HG02798 (cell line): ENCODE results near the gene ANGPTL5.
"Not testable (repeated sequence)": the region's sequence is repeated elsewhere in the genome, so short reads cannot be mapped to it uniquely, and the experiment has no call there.

Experiments
- ATAC-seq: cut with Tn5 transposase; IDR thresholded peaks from one replicate; pipeline ENCODE4 v1.9.1; 2021; ENCODE audit warnings: mild to moderate bottlenecking; ENCODE audit not compliant: unreplicated experiment, poor library complexity

Gene ANGPTL5

GRCh38 chr11:101916422-101916821, at the start of gene ANGPTL5:
TSS of gene ANGPTL5 (minus strand) at chr11:101916522. CDS start at chr11:101907909, 8,613 bp downstream.
- no peak for ATAC-seq

- ATAC-seq: not testable (repeated sequence)
These were observed 47.9 kb upstream of the ANGPTL5 start for GRCh38 chr11:101964200-101964599.

GRCh38 chr11:101960231-101960630, 43.9 kb upstream of the ANGPTL5 start:
- no peak for ATAC-seq

- no peak for ATAC-seq
These were observed 39.4 kb upstream of the ANGPTL5 start for GRCh38 chr11:101955701-101956100.

- ATAC-seq: no peak
These were observed 39.0 kb upstream of the ANGPTL5 start for GRCh38 chr11:101955278-101955677.

GRCh38 chr11:101949680-101950220, 33.4 kb upstream of the ANGPTL5 start:
- no peak for ATAC-seq

GRCh38 chr11:101945448-101945847, 29.1 kb upstream of the ANGPTL5 start:
- ATAC-seq: no peak

- ATAC-seq: no peak
These were observed 28.6 kb upstream of the ANGPTL5 start for GRCh38 chr11:101944923-101945322.

- ATAC-seq: no peak
These were observed 24.7 kb upstream of the ANGPTL5 start for GRCh38 chr11:101940901-101941520.

GRCh38 chr11:101931692-101932091, 15.4 kb upstream of the ANGPTL5 start:
- no peak for ATAC-seq

- ATAC-seq: no peak
These were observed 13.1 kb upstream of the ANGPTL5 start for GRCh38 chr11:101929294-101929915.

GRCh38 chr11:101923554-101923953, 7.2 kb upstream of the ANGPTL5 start:
- ATAC-seq: no peak

- no peak for ATAC-seq
These were observed 4.7 kb upstream of the ANGPTL5 start for GRCh38 chr11:101920992-101921391.

- ATAC-seq: no peak
These were observed 904 bp upstream of the ANGPTL5 start for GRCh38 chr11:101917226-101917625.

GRCh38 chr11:101915791-101916291, 481 bp downstream of the ANGPTL5 start:
- peak; percentile 32 for ATAC-seq

GRCh38 chr11:101914738-101915426, 1.4 kb downstream of the ANGPTL5 start, which contains the start of gene CEP126:
TSS of gene CEP126 (plus strand) at chr11:101915010. CDS start at chr11:101915285, 275 bp downstream.
- ATAC-seq: peak; percentile 100

GRCh38 chr11:101914341-101914737, 2.0 kb downstream of the ANGPTL5 start:
- no peak for ATAC-seq

GRCh38 chr11:101913656-101914055, 2.7 kb downstream of the ANGPTL5 start:
- ATAC-seq: no peak

GRCh38 chr11:101912823-101913284, 3.5 kb downstream of the ANGPTL5 start:
- no peak for ATAC-seq

GRCh38 chr11:101909087-101909486, 7.2 kb downstream of the ANGPTL5 start:
- no peak for ATAC-seq

GRCh38 chr11:101907815-101908214, 8.5 kb downstream of the ANGPTL5 start:
- no peak for ATAC-seq
